Measurements from ENCODE around the gene GPATCH8. TPM values are rescaled to one million over a fixed set of nuclear protein-coding genes. Genes with fewer than 3 reads are reported as not detected.

Gene GPATCH8
- total RNA-seq, 4 donors from 2014 or later = 31.3 to 63.9 (median 43.4) TPM

DNA sequence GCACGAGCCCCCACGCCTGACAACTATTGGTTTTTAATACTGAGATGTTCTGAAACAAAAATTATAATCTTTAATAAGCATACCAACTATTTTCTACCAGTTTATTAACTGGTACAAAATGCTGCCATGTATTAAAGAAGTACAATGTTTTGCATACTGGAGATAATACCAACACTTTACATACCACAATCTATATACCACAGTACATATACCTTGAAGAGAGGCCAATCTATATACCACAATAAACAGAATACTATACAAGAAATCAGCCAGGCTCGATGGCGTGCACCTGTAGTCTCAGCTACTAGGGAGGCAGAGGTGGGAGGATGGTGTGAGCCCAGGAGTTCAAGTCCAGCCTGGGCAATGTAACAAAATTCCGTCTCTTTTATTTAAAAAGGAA lies 9.9 kb downstream of the GPATCH8 start:
- WGBS = 96% methylated on average over 5 of the region's 5 CpGs
- TF ChIP-seq POLR2AphosphoS5 (IDR thresholded peaks at IDR 0.05) (no peak), EP300 (IDR thresholded peaks at IDR 0.05) (no peak), POLR2A (IDR thresholded peaks at IDR 0.05) (no peak)
- TF ChIP-seq, protein P1, sequence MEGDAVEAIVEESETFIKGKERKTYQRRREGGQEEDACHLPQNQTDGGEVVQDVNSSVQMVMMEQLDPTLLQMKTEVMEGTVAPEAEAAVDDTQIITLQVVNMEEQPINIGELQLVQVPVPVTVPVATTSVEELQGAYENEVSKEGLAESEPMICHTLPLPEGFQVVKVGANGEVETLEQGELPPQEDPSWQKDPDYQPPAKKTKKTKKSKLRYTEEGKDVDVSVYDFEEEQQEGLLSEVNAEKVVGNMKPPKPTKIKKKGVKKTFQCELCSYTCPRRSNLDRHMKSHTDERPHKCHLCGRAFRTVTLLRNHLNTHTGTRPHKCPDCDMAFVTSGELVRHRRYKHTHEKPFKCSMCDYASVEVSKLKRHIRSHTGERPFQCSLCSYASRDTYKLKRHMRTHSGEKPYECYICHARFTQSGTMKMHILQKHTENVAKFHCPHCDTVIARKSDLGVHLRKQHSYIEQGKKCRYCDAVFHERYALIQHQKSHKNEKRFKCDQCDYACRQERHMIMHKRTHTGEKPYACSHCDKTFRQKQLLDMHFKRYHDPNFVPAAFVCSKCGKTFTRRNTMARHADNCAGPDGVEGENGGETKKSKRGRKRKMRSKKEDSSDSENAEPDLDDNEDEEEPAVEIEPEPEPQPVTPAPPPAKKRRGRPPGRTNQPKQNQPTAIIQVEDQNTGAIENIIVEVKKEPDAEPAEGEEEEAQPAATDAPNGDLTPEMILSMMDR (IDR thresholded peaks at IDR 0.05) = no peak
- DNase-seq (ENCODE audit: low spot score in 2 of 2) = no peak
- H3K36me3 ChIP-seq = no peaks in the 10 kb centered on the region
- no peaks in the 10 kb centered on the region for H3K27me3 ChIP-seq
- H3K4me1 ChIP-seq = peaks cover 12% of the 10 kb centered on the region
- no peaks in the 10 kb centered on the region for H3K9me3 ChIP-seq
- H3K4me3 ChIP-seq = no peak overlapping the region
- H3K27ac ChIP-seq = no peak overlapping the region

DNA sequence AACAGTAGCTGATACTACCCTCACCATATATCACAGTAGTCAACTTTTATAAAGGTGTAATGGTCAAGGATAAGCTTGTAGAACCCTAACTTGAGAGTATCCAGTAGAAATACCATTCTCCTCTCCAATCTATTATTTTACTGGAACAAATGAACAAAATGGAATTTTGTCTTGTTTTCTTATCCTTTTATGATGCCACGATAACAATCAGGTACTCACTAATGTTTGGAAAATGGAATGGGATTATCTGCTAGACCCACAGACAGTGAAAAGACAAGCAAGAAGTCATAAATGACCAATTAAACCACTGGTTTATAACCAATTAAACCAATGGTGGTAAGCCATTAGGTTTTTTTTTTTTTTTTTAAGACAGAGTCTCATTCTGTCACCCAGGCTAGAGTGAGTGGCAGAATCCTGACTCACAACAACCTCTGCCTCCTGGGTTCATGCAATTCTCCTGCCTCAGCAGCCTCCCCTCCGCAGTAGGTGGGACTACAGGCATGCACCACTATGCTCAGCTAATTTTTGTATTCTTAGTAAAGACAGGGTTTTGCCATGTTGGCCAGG lies 10.4 kb downstream of the GPATCH8 start:
- TF ChIP-seq POLR2A (IDR thresholded peaks at IDR 0.05) (no peak), POLR2AphosphoS5 (IDR thresholded peaks at IDR 0.05) (no peak), EP300 (IDR thresholded peaks at IDR 0.05) (no peak)
- TF ChIP-seq, protein P1 (IDR thresholded peaks at IDR 0.05) = no peak
- H3K36me3 ChIP-seq = no peaks in the 10 kb centered on the region
- no peaks in the 10 kb centered on the region for H3K9me3 ChIP-seq
- no peak for DNase-seq (ENCODE audit: low spot score in 2 of 2)
- 93% methylated on average over 2 of the region's 2 CpGs for WGBS
- no peak overlapping the region for H3K27ac ChIP-seq
- no peak overlapping the region for H3K4me3 ChIP-seq
- peaks cover 7% of the 10 kb centered on the region for H3K4me1 ChIP-seq
- no peaks in the 10 kb centered on the region for H3K27me3 ChIP-seq

DNA sequence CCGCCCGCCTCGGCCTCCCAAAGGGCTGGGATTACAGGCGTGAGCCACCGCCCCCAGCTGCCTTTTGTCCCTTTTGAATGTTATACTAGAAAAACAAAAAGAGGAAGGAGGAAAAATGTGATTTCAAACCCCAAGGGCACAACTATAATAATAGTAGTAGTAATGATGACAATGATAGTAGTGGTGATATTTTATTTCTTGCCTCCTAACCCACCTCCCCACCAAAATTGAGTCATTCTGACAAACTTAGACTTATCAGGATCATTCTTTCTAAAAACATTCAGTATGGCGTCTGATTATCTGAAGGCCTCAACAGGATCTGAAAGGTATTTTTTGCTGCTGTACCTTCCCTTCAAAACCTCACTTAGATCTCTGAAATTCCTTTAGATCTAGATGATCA lies 13.6 kb downstream of the GPATCH8 start:
- Histone ChIP-seq H3K27me3 (no peaks in the 10 kb centered on the region), H3K27ac (no peak overlapping the region), H3K4me3 (no peak overlapping the region), H3K36me3 (no peaks in the 10 kb centered on the region), H3K4me1 (no peaks in the 10 kb centered on the region), H3K9me3 (no peaks in the 10 kb centered on the region)
- no peak for DNase-seq (ENCODE audit: low spot score in 2 of 2)
- WGBS = 98% methylated on average over 6 of the region's 6 CpGs
- TF ChIP-seq EP300 (IDR thresholded peaks at IDR 0.05) = no peak
- no peak for TF ChIP-seq POLR2A (IDR thresholded peaks at IDR 0.05)

DNA sequence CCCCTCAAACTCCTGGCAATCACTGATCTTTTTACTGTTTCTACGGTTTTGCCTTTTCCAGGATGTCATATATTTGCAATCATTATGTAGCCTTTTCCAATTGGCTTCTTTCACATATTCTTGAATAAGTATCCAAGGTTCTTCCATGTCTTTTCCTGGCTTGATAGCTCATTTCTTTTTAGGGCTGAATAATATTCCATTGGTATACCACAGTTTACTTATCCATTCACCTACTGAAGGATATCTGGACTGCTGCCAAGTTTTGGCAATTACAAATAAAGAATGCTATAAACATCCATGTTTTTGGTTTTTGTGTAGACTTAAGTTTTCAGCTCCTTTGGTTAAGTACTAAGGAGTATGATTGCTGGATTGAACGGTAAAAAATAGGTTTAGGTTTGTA lies 16.0 kb downstream of the GPATCH8 start:
- Histone ChIP-seq H3K36me3 (no peaks in the 10 kb centered on the region), H3K4me1 (no peaks in the 10 kb centered on the region), H3K27ac (no peak overlapping the region), H3K4me3 (no peak overlapping the region), H3K27me3 (no peaks in the 10 kb centered on the region), H3K9me3 (no peaks in the 10 kb centered on the region)
- DNase-seq (ENCODE audit: low spot score in 2 of 2) = no peak
- WGBS = 96% methylated on average over 2 of the region's 2 CpGs
- no peak for TF ChIP-seq EP300 (IDR thresholded peaks at IDR 0.05)
- no peak for TF ChIP-seq POLR2A (IDR thresholded peaks at IDR 0.05)
- TF ChIP-seq, protein P1 (IDR thresholded peaks at IDR 0.05) = no peak
- TF ChIP-seq POLR2AphosphoS5 (IDR thresholded peaks at IDR 0.05) = no peak

DNA sequence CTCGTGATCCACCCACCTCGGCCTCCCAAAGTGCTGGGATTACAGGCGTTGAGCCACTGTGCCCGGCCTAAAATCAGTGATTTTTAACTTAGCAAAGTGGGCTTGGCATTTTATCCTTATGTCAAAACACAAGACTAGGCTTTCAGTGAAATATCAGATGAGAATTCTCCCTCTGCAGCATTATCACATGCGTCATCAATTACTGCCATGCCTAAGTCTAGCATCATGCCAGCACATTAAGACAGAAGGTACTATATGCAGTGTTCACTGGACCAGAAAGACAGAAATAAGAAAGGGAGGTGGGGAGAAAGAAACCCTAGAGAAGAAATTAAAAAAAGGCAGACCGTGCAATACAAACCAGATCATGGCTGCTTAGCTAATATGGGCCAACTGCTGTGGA lies 29.8 kb downstream of the GPATCH8 start:
- WGBS = 87% methylated on average over 6 of the region's 6 CpGs

More for the DNA sequence above, 29.8 kb downstream of the GPATCH8 start:
- TF ChIP-seq POLR2AphosphoS5 (IDR thresholded peaks at IDR 0.05) = no peak
- TF ChIP-seq, protein P1 (IDR thresholded peaks at IDR 0.05) = no peak
- TF ChIP-seq EP300 (IDR thresholded peaks at IDR 0.05) = no peak
- TF ChIP-seq POLR2A (IDR thresholded peaks at IDR 0.05) = no peak
- Histone ChIP-seq H3K36me3 (peaks cover 6% of the 10 kb centered on the region), H3K4me3 (no peak overlapping the region), H3K27ac (no peak overlapping the region), H3K27me3 (no peaks in the 10 kb centered on the region), H3K9me3 (no peaks in the 10 kb centered on the region), H3K4me1 (no peaks in the 10 kb centered on the region)
- DNase-seq (ENCODE audit: low spot score in 2 of 2) = no peak
